Measurements from ENCODE around the gene ZC3H4.

ZC3H4 gene

GRCh38 chr19:47044946-47045866 lies 68.4 kb downstream of the ZC3H4 start:
- Histone ChIP-seq H3K27me3 (ENCODE audit: control insufficient read depth, insufficient read depth, low read length) (no peaks in the 10 kb centered on the region), H3K27ac (ENCODE audit: low read depth, low read length) (no peak overlapping the region), H3K4me3 (ENCODE audit: low read depth, low read length) (no peak overlapping the region), H3K9ac (ENCODE audit: low read depth, low read length) (no peak overlapping the region), H3K9me3 (ENCODE audit: control insufficient read depth, insufficient read depth, low read length) (no peaks in the 10 kb centered on the region), H3K36me3 (ENCODE audit: control insufficient read depth, insufficient read depth, low read length) (peaks cover 7% of the 10 kb centered on the region; the same call in 1 of the 2 replicates), H3K4me1 (ENCODE audit: control insufficient read depth, insufficient read depth, low read length) (0 out of 2 replicates have a peak, but pooled peaks cover 5% of the 10 kb centered on the region)

DNA sequence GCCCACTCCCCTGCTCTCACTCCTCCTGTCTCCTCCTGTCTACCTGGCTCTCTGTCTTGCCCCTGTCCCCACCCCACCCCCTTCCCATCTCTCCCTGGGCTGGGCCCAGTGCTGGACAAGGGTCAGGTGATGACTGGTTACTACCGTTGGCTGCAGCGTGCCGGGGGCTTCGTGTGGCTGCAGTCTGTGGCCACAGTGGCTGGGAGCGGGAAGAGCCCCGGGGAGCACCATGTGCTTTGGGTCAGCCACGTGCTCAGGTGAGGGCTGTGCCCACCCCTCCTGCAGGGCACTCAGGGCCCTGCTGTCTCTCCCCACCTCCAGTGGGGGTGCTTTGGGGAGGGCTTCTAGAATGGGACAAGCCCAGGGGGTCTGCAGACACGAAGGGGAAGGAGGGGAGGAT lies 72.7 kb downstream of the ZC3H4 start:
- H3K9ac ChIP-seq (ENCODE audit: low read depth, low read length): no peak overlapping the region
- H3K27ac ChIP-seq (ENCODE audit: low read depth, low read length): no peak overlapping the region
- H3K9me3 ChIP-seq (ENCODE audit: control insufficient read depth, insufficient read depth, low read length): no peaks in the 10 kb centered on the region
- no peaks in the 10 kb centered on the region for H3K27me3 ChIP-seq (ENCODE audit: control insufficient read depth, insufficient read depth, low read length)
- no peak overlapping the region for H3K4me3 ChIP-seq (ENCODE audit: low read depth, low read length)
- H3K4me1 ChIP-seq (ENCODE audit: control insufficient read depth, insufficient read depth, low read length): peaks cover 4% of the 10 kb centered on the region; the same call in 1 of the 2 replicates
- peaks cover 7% of the 10 kb centered on the region; the same call in 1 of the 2 replicates for H3K36me3 ChIP-seq (ENCODE audit: control insufficient read depth, insufficient read depth, low read length)

DNA sequence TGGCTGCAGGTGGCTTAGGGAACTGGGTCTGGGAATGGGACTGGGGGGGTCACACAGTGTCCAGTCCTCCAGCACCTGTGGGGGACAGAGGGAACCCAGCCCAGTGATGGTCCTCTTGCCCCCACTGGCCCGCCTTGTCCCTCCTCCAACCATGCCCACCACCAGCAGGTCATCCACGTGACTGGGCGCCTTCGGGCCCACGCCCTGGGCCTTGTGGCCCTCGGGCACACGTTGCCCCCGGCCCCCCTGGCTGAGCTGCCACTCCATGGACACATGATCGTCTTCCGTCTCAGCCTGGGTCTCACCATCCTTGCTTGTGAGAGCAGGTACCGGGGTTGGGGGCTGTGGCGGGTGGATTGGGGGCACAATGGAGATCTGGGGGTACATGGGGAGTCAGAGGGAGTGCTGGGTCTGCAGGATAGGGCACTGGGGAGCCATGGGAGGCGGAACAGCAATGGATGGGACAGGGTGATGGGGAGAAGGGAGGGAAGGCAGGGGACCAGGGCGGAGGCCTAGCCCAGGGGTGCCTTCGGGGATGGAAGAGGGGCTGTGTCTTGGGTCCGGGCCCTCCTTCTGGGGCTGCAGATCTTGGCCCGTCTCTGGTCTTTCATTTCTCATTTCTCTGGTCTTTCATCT lies 74.2 kb downstream of the ZC3H4 start:
- Histone ChIP-seq H3K36me3 (ENCODE audit: control insufficient read depth, insufficient read depth, low read length) (peaks cover 5% of the 10 kb centered on the region; the same call in 1 of the 2 replicates), H3K27me3 (ENCODE audit: control insufficient read depth, insufficient read depth, low read length) (no peaks in the 10 kb centered on the region), H3K4me3 (ENCODE audit: low read depth, low read length) (no peak overlapping the region), H3K9ac (ENCODE audit: low read depth, low read length) (no peak overlapping the region), H3K9me3 (ENCODE audit: control insufficient read depth, insufficient read depth, low read length) (no peaks in the 10 kb centered on the region), H3K27ac (ENCODE audit: low read depth, low read length) (no peak overlapping the region), H3K4me1 (ENCODE audit: control insufficient read depth, insufficient read depth, low read length) (peaks cover 9% of the 10 kb centered on the region)

GRCh38 chr19:47037766-47038165 lies 75.8 kb downstream of the ZC3H4 start:
- no peaks in the 10 kb centered on the region for H3K27me3 ChIP-seq (ENCODE audit: control insufficient read depth, insufficient read depth, low read length)
- H3K4me1 ChIP-seq (ENCODE audit: control insufficient read depth, insufficient read depth, low read length): peaks cover 9% of the 10 kb centered on the region
- H3K9me3 ChIP-seq (ENCODE audit: control insufficient read depth, insufficient read depth, low read length): no peaks in the 10 kb centered on the region
- peaks cover 3% of the 10 kb centered on the region; the same call in 1 of the 2 replicates for H3K36me3 ChIP-seq (ENCODE audit: control insufficient read depth, insufficient read depth, low read length)
- H3K4me3 ChIP-seq (ENCODE audit: low read depth, low read length): no peak overlapping the region
- H3K9ac ChIP-seq (ENCODE audit: low read depth, low read length): no peak overlapping the region
- H3K27ac ChIP-seq (ENCODE audit: low read depth, low read length): no peak overlapping the region

DNA sequence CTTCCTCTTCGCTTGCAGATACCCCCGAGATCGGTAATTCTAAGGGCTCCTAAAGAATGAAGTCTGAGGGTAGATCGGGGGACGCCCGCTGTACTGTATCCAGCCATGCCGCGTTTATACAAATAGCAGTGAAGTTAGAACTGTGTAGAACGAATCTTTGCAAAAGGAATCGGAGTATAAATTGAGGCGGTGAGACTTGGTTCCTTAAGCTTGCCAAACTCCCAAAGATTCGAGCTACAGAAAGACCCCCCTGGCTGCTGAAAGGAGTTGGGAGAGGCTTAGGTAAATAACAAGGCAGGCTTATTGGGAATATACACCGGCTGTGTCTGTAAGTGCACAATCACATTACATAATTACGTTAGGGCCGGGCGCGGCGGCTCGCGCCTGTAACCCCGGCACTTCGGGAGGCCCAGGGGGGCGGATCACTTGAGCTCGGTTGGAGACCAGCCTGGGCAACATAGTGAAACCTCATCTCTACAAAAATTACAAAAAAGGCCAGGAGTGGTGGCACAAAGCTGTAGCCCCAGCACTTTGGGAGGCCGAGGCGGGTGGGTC lies 77.4 kb downstream of the ZC3H4 start:
- Histone ChIP-seq H3K27me3 (ENCODE audit: control insufficient read depth, insufficient read depth, low read length) (no peaks in the 10 kb centered on the region), H3K4me3 (ENCODE audit: low read depth, low read length) (peak overlapping the region; percentile 59), H3K9ac (ENCODE audit: low read depth, low read length) (no peak overlapping the region), H3K27ac (ENCODE audit: low read depth, low read length) (peak overlapping the region; percentile 16), H3K4me1 (ENCODE audit: control insufficient read depth, insufficient read depth, low read length) (peaks cover 13% of the 10 kb centered on the region), H3K36me3 (ENCODE audit: control insufficient read depth, insufficient read depth, low read length) (no peaks in the 10 kb centered on the region), H3K9me3 (ENCODE audit: control insufficient read depth, insufficient read depth, low read length) (no peaks in the 10 kb centered on the region)

- H3K4me1 ChIP-seq (ENCODE audit: control insufficient read depth, insufficient read depth, low read length): peaks cover 13% of the 10 kb centered on the region
- H3K27ac ChIP-seq (ENCODE audit: low read depth, low read length): peak overlapping the region; percentile 79
- peak overlapping the region; percentile 59 for H3K4me3 ChIP-seq (ENCODE audit: low read depth, low read length)
- no peak overlapping the region for H3K9ac ChIP-seq (ENCODE audit: low read depth, low read length)
- no peaks in the 10 kb centered on the region for H3K9me3 ChIP-seq (ENCODE audit: control insufficient read depth, insufficient read depth, low read length)
- no peaks in the 10 kb centered on the region for H3K27me3 ChIP-seq (ENCODE audit: control insufficient read depth, insufficient read depth, low read length)
- no peaks in the 10 kb centered on the region for H3K36me3 ChIP-seq (ENCODE audit: control insufficient read depth, insufficient read depth, low read length)
These were observed 78.2 kb downstream of the ZC3H4 start for GRCh38 chr19:47035127-47036096.

DNA sequence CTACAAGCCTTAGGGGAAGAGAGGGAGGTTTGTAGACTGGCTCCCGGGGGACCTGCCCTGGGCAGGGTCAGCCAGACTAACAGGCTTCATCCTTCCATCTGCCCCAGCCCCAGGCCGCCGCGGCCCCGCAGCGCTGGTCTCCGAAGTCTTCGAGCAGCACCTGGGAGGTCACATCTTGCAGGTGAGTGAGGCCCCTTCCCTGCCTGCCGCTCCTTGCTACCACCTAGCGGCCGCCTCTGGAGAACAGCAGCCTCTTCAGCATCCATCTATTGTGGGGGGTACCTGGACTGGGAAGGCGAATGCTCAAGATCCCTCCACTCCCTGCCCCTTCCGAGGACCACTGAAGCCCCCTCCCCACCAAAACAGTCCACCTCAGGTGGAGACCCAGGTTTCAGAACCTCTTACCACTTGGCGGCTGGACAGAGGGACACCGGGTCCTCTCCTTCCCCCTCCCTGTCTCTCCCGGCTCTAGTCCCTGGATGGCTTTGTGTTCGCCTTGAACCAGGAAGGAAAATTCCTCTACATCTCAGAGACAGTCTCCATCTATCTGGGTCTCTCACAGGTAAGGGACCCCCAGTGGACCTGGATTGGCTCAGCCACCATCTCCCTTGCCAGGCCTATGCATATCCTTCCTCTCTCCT lies 81.3 kb downstream of the ZC3H4 start:
- H3K27ac ChIP-seq (ENCODE audit: low read depth, low read length): no peak overlapping the region
- H3K4me1 ChIP-seq (ENCODE audit: control insufficient read depth, insufficient read depth, low read length): peaks cover 17% of the 10 kb centered on the region
- no peaks in the 10 kb centered on the region for H3K9me3 ChIP-seq (ENCODE audit: control insufficient read depth, insufficient read depth, low read length)
- H3K27me3 ChIP-seq (ENCODE audit: control insufficient read depth, insufficient read depth, low read length): no peaks in the 10 kb centered on the region; the same call in 1 of the 2 replicates
- no peak overlapping the region for H3K9ac ChIP-seq (ENCODE audit: low read depth, low read length)
- no peak overlapping the region for H3K4me3 ChIP-seq (ENCODE audit: low read depth, low read length)
- H3K36me3 ChIP-seq (ENCODE audit: control insufficient read depth, insufficient read depth, low read length): no peaks in the 10 kb centered on the region

- peaks cover 10% of the 10 kb centered on the region for H3K27me3 ChIP-seq (ENCODE audit: control insufficient read depth, insufficient read depth, low read length)
- H3K9ac ChIP-seq (ENCODE audit: low read depth, low read length): no peak overlapping the region
- no peaks in the 10 kb centered on the region for H3K9me3 ChIP-seq (ENCODE audit: control insufficient read depth, insufficient read depth, low read length)
- no peak overlapping the region for H3K27ac ChIP-seq (ENCODE audit: low read depth, low read length)
- no peaks in the 10 kb centered on the region for H3K36me3 ChIP-seq (ENCODE audit: control insufficient read depth, insufficient read depth, low read length)
- peaks cover 11% of the 10 kb centered on the region; the same call in 1 of the 2 replicates for H3K4me1 ChIP-seq (ENCODE audit: control insufficient read depth, insufficient read depth, low read length)
- H3K4me3 ChIP-seq (ENCODE audit: low read depth, low read length): 0 out of 2 replicates have a peak overlapping the region, but pooled peaks have one; percentile 26
These were observed 85.4 kb downstream of the ZC3H4 start for GRCh38 chr19:47028195-47028601.

- H3K4me1 ChIP-seq (ENCODE audit: control insufficient read depth, insufficient read depth, low read length): peaks cover 16% of the 10 kb centered on the region
- H3K27me3 ChIP-seq (ENCODE audit: control insufficient read depth, insufficient read depth, low read length): peaks cover 15% of the 10 kb centered on the region
- H3K27ac ChIP-seq (ENCODE audit: low read depth, low read length): no peak overlapping the region
- H3K9ac ChIP-seq (ENCODE audit: low read depth, low read length): no peak overlapping the region
- no peak overlapping the region for H3K4me3 ChIP-seq (ENCODE audit: low read depth, low read length)
- H3K9me3 ChIP-seq (ENCODE audit: control insufficient read depth, insufficient read depth, low read length): no peaks in the 10 kb centered on the region
- H3K36me3 ChIP-seq (ENCODE audit: control insufficient read depth, insufficient read depth, low read length): no peaks in the 10 kb centered on the region
These were observed 85.9 kb downstream of the ZC3H4 start for GRCh38 chr19:47027586-47028088.

DNA sequence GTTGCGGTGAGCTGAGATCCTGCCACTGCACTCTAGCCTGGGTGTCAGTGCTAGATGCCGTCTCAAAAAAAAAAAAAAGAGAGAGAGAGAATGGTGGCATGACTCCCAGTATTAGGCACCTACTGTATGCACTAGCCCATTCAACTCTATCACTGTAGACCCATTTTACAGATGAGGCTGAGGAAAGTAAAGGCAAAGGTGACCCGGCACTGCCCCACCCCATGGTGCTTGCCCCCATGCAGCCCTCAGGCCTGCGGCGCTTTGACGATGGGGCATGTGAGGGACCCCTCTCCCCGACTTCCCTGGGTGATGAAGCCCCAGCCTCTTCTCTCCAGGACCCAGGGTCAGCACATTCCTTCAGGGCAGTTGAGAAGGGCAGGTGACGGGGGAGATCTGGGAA lies 86.7 kb downstream of the ZC3H4 start:
- Histone ChIP-seq H3K4me3 (ENCODE audit: low read depth, low read length) (no peak overlapping the region), H3K36me3 (ENCODE audit: control insufficient read depth, insufficient read depth, low read length) (no peaks in the 10 kb centered on the region), H3K27me3 (ENCODE audit: control insufficient read depth, insufficient read depth, low read length) (peaks cover 23% of the 10 kb centered on the region), H3K9ac (ENCODE audit: low read depth, low read length) (no peak overlapping the region), H3K9me3 (ENCODE audit: control insufficient read depth, insufficient read depth, low read length) (no peaks in the 10 kb centered on the region), H3K4me1 (ENCODE audit: control insufficient read depth, insufficient read depth, low read length) (peaks cover 19% of the 10 kb centered on the region), H3K27ac (ENCODE audit: low read depth, low read length) (no peak overlapping the region)

Data from HUES48 (cell line).